NCI-H345 treated with DMSO at 0.1 percent for 48 hours (cell line): ENCODE data around the gene KIAA1671.
"Not testable (repeated sequence)": the region's sequence is repeated elsewhere in the genome, so short reads cannot be mapped to it uniquely, and the experiment has no call there.

ENCODE experiments used
- DNase-seq: peaks from one replicate; lab custom pipeline; 2025; ENCODE audit not compliant: unreplicated experiment; lab: John Stamatoyannopoulos, UW

The KIAA1671 gene

DNA sequence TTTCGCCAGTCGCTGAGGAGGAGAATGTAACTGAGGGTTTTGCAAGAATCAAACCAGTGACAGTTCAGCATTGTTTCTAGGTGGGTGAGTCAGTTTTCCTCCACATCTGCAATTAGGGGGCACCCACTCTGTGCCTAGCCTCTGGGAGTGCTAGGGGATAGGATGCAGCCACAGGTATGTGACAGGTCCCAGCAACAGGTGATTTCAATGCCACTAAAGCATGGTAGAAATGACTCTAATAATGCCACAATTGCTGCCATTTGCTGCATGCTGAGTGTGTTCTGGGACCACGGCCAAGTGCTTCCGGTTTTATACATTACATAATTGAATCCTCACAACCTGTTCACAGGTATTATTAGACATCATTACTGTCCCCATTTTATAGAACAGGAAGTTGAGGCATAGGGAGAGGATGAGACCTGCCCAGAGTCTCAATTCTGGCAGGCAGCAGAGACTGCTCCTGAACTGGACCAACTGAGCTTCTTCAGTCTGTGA lies 267.5 kb downstream of the KIAA1671 start:
- DNase-seq = no peak

DNA sequence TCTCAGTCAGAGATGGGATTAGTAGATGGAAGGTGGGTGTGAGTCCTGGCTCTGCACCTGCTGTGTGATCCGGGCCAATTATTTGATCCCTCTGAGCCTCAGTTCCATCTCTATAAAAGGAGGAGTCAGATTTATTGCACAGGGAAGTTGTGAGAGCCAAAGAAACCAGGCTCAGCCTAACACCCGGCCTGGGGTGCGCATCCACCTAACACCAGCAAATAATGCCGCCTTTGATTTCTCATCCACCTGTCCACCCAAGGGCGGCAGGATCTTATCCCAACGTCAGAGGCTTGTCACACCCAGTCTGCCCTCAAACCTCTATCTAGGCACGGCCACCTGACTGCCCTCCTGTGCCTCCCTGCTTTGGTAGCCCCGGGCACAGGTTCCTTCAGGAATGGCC lies 269.3 kb downstream of the KIAA1671 start:
- no peak for DNase-seq

DNA sequence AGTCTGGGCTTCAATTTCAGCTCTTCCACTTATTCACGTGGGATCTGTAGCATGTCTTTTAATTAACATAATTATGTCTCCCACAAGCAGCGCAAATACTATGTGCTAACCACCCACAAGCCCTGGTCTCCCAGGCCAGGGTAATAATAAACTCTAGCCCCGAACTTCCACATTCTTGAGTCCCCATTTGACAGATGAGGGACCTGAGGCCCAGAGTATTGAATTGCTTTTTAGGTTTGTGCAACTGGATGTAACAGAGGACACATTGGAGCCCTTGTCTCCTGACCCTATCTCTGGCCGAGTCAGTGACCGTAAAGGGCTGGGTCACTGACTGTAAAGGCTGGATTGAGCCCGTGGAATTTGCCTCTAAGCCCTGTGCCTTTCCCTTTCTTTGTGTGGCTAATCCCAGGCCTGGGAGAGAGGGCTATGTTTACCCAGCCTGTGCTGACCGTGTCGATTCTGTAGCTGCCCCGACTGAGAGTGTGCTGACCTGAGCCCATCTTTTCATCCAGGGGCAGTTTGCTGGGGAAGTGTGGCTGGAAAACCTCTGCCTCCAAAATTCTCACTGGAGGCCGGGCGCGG lies 270.8 kb downstream of the KIAA1671 start:
- DNase-seq = no peak

DNA sequence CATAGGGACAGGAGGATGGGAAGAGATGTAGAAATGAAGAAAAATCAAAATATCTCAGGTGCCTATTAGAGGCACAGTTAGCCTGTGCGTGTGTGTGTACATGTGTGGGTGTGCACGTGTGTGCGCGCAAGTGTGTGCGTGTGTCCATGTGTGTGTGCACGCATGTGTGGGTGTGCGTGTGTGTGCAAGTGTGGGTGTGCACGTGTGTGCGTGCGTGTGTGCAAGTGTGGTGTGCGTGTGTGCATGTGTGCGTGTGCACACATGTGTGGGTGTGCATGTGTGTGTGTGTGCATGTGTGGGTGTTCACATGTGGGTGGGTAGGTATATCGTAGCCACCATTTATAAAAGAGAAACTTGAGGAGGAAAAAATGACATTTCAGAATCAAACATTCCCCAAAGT lies 276.3 kb downstream of the KIAA1671 start:
- no peak for DNase-seq

DNA sequence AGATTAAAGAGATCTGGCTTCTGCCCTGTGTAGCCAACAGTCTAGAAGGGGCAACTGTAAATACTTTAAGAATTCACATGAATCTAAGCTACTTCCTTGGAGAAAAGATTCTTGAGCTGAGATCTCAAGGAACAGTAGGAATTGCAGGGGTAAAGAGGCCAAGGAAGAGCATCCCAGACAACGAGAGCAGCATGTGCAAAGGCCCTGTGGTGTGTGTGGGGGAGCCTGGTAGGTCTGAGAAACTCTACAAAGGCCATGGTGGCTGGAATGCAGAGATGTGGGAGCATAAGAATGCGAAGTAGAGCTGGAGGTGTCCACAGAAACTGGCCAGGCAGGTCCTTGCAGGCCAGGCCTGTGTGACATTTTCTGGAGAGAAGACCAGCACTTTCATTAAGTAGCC lies 278.2 kb downstream of the KIAA1671 start:
- DNase-seq = not testable (repeated sequence)

DNA sequence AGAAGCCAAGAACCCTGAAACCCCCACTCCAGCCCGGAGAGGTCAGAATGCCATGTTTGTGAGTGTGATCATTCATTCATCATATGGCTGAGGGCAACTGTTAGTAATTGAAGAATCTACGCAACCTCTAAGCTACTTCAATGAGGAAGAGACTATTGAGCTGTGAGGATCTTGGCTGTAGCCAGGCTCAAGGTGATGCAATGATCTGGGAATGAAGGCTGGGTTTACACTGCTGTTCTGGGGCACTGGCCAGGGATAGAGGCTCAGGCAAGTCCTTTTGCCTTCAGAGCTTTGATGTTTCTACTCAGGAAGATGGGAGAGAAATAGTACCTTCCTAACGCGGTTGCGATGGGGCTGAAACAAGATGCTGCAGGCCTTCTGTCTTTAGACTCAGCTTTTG lies 279.8 kb downstream of the KIAA1671 start:
- no peak for DNase-seq

DNA sequence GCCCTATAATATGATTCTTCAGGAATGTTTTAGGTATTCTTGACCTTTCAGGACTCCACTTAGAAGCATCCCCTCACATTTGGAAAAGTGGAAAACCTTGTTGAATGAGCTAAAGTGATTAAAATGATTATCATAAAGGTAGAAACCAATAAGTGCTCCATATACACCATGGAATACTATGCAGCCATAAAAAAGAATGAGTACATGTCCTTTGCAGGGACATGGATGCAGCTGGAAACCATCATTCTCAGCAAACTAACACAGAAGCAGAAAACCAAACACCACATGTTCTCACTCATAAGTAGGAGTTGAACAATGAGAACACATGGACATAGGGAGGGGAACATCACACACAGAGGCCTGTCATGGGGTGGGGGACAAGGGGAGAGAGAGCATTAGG lies 281.2 kb downstream of the KIAA1671 start:
- not testable (repeated sequence) for DNase-seq

DNA sequence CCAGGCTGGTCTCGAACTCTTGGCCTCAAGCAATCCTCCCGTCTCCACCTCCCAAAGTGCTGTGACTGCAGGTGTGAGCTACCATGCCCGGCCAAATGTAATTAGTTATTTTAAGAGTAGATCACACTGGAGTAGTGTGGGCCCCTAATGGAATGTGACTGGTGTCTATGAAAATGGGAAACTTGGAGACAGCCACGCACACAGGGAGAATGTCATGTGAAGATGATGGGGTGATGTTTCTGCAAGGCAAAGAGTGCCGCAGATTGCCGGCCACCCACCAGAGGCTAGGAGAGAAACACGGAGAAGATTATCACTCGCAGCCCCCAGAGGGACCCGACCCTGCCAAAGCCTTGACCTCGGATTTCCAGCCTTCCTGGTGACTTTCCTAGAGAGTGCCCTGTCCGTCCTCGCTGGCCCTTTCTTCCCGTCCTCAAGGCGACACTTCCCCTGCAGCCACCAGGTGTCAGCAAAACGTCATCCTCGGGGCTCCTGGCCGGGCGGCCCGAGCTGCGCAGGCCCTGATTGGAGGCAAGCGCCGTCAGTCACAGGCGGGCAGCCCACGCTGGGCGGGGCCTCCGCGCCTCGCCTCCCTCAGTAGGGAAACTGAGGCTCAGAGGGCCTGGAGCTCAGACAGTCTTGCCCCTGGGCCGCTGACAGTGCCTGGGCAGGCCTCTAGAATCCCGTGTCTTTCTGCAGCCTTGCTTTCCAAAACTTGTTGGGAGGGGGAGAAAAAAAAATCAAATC lies 283.2 kb downstream of the KIAA1671 start:
- peak; percentile 44 for DNase-seq

DNA sequence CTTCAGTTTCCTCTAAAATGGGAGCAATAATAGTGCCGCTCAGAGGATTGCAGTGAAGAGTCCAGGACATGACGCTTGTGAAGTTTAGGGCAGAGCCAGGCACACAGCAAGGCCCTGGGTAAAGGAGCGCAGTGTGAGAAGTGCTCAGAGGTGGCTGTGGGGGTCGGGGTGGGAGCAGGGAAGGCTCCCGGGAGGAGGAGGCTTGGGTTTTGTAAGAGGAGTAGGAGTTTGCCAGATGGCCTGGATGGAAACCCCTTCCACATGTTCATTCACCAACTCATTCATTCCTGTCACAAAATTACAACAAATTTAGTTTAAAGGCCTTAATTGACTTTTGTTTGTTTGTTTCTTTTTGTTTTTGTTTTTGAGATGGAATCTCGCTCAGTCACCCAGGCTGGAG lies 283.9 kb downstream of the KIAA1671 start:
- DNase-seq = no peak

DNA sequence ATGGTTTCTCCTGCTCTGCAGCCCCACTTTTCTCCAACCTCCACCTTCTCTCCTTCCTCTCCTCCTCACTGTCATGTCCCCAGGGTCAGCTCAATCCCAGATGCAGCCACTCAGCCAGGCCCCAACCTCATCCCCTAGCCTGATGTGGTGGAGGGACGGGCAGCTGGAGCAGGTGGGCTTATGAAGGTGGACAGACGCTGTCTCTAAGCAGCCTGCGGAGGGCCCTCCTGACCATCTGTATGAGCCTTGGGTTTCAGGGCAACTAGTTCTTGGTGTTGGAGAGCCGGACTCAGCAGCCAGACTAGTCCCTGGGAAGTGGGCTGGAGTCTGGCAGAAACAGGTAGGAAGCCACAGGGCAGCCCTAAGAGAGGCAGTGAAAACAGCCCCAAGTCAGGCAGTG lies 285.0 kb downstream of the KIAA1671 start:
- DNase-seq = no peak

DNA sequence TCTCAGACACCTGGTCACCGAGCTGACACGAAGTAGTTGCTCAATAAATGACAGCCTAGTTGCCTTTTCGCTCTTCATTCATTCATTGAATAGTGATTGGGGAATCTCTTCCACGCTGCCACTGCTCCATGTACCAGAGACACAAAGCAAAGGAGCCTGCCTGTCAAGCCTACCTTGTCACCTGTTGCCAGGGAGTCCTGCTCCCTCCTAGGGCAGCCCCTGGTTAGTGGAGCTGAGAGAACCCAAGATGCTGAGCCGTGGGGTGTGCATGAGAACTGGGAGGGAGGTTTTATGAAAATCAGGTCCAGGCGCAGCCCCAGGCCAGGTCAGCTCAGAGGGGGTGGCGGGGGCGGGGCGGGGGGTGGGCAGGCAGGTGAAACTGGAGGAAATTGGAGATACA lies 285.5 kb downstream of the KIAA1671 start:
- not testable (repeated sequence) for DNase-seq
